GM19025 (cell line): ENCODE results near the gene TPST1.

Source experiments
- ATAC-seq: cut with Tn5 transposase; IDR thresholded peaks from one replicate; pipeline ENCODE4 v1.9.1; 2021; ENCODE audit warnings: mild to moderate bottlenecking, low read depth, moderate library complexity; ENCODE audit not compliant: unreplicated experiment

TPST1 gene

DNA sequence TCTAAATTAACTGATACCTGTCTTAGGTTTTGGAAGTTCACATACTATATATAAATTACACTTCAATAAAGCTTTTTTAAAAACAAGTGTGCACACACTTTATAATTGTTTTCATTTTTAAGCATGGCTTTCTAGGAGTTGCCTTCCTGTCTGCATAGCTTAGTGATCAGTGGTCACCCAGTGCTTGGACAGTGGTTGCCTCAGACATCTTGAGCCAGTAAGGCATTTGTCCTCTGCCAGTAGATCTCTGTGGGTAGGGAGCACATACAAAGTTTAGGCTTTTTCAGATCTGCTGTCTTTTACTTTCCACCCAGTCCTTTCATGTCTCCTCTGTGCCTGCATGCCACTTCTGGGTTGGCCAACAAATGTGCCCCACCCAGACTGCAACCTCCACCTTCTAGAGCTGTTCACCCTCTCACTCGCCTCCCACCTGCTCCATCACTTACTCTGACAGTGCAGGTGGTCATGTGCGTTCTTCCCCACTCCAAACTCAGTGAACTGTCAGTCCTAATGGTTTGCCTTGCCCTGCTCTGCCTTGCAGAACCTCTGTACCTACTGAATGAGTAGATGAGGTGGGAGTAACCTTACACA is 31.7 kb downstream of the TPST1 start:
- ATAC-seq: no peak

DNA sequence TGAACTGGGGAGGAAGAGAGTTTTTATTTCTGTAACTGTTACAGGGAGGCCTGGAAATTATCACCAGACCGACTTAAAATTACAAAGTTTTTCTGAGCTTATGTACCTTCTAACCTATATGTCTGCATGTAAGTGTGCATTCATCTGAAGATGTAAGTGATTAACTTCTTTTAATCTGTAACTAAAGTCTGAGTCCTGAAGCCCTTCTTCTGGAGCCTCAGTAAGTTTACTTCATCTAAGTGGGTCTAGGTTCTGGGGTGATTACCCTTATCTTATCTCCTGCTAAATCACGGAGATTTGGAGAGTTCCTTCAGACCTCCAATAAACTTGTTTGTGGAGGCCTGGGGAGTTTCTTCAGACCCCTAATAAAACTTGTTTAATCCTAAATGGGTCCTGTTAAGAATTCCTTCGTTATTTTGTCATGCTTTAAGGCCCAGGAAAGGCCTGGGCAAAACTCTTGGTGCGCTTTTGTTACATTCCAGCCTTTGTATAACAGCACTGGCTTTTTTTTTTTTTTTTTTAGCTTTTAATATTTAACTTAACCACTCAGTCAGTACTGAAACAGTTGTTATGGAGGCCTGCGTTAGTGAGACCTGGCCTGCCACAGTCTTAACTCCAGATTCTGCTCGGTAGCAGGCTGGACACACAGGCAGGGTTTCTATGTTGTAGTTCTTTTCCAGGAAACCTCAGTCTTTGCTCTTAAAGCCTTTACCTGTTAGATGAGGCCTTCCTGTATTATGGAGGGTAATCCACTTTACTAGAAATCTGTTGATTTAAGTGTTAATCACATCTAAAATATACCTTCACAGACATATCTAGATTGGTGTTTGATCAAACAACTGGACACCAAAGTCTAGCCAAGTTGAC is 33.0 kb downstream of the TPST1 start:
- peak; percentile 71 for ATAC-seq

DNA sequence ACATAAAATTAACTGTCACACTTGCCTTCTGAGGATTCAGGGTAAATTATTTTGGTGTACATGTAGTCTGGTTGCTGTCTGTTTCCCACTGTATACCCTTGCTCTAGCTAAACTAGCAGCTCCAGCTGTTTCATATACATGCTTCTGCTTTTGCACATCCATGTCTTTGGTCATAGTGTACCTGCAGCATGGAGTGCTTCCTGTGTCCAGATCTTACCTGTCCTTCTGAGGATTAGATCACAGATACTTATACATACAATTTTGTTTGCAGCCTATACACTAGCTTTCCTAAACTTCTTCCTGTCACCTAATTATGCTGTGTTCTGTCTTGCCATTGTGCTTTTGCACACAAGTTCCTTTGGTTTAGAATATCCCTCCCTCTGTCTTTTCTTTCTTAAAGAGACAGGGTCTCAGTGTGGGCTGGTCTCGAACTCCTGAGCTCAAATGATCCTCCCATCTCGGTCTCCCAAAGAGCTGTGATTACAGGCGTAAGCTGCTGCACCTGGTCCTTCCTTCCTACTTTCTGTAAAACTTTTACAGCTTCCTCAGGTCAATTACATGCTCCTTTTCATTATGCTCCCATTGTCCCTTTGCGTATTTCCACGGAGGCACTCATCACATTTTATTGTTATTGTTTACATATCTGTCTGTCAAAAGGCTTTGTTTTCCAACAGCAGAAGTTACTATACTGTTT is 33.8 kb downstream of the TPST1 start:
- no peak for ATAC-seq

DNA sequence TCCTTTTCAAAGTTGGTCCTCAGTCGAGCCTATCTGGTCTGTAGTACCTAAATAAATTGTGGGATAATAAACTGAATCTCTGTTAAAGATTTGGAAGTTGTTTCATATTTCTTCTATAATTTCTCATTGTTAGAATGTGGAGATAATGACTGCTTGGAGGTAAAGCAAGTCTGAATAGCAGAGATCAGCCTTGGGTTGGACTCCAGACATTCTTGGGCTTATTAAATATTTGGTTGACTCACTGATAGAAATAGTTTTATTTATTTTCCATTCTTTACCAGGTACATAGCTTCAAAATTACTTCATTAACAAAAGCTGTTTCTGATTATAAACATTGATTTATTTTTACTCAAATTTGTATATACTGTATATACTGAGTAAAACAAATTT is 34.3 kb downstream of the TPST1 start:
- no peak for ATAC-seq

DNA sequence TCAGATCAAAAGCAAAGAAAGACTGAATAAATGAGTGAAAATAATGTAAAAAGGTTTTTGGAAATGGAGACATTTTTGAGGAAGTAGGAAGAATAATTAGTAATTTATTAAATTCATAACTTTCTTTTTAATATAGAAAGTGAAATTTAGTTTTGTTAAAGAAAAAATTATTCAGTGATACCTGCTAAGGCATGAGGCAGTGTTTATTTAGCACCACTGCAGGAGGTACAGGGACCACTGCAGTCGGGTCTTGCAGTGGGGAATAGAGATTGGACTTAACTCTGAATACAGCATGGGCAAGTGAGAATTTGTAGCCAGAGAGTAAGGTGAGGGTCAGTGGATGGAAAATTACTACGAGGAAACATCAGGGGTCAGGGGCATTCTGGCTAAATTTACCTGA is 39.9 kb downstream of the TPST1 start:
- ATAC-seq: no peak

DNA sequence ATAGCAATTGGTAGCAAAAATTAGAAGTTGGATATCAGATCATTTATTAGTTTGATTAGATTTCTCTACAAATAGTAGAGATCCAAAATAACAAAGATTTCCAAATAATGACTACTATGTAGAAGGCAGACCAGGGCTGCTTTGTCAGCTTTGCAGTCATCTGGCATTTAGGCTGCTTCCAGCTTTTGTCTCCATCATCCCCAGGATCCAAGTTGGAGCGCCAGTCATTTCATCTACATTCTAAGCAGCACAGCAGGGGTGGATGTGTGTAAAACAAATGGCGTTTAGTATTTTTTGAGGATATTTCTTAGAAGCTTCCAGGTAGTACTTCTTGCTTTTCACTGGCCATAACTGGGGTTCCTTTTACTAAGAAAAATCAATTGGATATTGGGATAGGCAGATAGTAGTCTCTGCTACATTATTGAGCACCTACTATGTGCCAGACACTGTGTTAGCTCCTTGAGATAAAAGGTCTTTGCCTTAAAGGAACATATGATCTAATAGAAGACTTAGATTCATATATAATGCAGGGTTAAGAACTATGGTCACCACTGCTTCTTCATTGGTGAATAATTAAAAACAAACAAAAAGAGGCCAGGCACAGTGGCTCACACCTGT is 41.5 kb downstream of the TPST1 start:
- no peak for ATAC-seq

DNA sequence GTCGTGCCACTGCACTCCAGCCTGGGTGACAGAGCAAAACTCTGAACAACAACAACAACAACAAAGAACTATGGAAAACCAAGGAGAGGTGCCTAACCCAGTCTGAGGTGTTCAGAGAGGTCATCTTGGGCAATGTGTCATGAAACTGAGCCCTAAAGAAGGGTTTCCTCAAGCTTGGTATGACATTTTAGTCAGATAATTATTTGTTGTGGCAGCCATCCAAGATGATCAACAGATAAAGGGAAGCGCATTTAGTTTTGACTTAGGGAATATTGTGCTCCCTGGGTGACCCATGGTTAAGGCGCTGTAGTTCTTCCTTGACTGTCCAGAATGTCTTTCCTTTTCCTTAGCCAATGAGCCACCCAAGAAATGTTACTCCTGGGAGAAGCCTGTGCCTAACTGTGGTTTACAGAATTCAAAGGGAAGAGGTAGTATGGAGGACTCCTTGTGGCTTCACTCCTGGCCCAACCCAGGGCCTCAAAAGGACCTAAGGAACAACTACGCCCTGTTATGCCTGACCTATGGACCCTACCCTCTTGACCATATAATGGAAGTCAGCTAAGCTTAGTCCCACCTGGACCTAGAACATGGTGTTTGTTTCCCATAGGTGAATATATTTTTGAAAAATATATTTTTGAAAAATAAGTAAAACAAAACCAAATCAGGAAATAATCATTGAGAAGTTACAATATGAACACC is 42.4 kb downstream of the TPST1 start:
- ATAC-seq: no peak

DNA sequence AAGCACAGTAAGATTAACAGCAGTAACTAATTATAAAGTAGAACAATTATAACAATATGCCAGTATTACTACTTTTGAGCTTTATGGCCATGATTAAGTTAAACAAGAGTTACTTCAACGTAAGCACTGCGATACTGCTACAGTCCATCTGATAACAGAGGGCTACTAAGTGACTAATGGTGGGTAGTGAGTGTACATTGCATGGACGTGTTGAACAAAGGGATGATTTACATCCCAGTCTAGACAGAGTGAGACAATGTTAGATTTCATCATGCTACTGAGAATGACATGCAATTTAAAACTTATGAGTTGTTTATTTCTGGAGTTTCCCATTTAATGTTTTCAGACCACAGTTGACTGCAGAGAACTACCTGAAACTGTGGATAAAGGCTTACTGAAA is 45.6 kb downstream of the TPST1 start:
- no peak for ATAC-seq

DNA sequence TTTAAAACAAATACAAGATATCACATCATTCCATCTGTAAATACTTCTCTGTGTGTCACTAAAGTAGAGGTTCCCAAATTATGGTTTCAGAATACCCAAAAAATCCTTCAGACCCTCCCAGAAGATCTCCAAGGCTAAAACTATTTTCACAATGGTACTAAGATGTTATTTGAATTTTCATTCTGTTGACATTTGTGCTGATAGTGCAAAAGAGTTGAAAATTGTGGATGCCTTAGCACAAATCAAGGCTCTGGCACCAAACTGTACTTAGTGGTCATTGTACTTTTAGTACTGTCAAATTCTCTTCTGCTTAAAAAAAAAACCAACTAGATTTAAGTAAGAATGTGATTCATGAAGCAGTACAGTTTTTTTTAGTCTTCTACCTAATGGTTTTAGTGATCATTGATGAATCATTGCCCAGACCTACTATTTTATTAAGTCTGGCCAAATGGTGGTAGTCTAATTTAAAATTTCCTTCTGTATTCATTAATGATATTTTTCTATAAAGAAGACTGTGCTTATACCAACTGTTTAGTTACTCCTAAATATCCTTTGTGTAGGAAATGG is 50.5 kb downstream of the TPST1 start:
- no peak for ATAC-seq

DNA sequence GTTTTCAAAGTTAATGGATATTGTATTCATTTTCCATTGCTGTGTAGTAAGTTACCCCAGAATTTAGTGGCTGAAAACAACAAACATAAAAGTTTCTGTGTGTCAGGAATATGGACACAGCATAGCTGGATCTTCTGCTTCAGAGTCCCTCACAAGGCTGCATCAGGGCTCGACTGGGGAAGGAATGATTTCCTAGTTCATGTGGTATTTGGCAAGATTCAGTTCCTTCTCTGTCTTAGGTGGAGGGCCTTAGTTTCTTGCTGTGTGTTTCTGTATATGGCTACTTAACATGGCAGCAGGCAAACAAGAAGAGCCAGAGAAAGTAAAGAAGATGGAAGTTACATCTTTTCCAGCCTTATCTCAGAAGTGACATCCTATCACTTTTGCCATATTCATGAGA is 51.1 kb downstream of the TPST1 start:
- ATAC-seq: no peak

DNA sequence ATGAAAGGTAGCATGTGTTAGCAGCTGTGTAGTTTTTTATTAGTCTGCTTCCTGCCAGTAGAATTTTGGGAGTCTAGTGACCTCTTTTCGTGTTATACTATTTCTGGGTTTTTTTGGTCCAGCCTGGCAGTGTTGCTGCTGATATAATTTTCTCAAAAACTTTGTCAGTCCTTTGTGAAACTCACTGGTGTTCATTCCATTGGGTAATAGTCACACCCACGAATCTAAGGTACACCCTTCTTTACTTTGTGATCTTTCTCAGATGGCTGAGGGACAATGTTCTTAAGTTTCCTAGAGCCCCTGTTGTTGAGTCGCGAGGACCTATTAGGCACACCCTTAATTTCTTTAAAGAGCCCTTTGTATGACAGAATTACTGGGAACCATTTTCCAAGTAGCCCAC is 52.3 kb downstream of the TPST1 start:
- ATAC-seq: no peak

DNA sequence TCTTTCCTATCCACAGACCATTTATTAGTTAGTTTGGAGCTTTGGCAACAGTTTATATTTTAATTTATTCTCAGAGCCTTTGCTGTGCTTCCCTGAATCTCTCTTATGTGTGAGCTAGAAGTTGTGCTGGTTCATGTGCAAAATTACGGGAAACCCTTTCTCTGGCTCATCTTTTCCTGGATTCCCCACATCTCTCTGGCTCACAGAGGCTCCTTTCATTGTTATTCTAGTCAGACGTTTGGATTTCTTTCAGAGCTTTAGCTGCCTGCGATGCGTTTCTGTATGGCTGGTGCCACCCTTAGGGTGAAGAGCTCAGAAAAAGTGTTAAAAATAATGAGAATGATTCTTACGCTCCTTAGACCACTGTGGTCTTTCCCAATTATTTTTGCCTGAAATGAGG is 53.3 kb downstream of the TPST1 start:
- ATAC-seq: no peak

DNA sequence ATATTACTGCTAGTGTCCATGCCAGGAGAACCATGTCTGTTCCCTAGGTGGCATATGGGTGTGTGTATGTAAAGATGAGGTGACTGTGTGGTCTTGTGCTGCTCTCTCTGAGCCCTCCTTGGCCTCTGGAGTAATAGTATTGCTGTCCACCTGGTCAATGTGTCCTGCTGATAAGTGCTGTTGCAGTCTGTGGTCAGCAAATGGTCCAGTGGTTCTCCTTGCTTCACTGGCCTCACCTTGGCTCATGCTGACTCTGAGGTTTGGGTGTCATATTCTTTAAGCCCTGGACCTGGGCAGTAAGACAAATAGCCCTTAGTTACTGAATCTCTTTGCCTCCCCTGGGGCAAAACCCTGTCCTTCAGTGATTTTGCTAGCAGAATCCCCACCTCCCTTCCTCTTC is 56.8 kb downstream of the TPST1 start:
- no peak for ATAC-seq

DNA sequence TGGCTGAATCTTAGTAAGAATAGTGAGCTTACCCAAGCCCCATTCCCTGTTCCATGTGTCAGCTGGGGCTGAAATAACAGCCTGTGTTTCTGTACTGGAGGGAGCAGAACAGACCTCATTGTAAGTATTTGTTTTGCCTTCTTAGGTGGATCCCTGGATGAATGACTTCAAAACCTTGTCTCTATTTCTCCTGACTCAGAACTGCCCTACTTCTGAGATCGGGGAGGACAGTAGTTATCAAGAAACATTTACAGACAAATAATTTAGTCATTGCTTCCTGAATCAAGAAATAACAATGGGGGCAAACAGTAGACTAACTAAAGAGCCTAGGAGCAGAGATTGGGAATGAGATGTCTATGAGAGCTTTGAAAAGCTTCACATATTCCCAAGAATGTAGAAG is 58.8 kb downstream of the TPST1 start:
- ATAC-seq: no peak

DNA sequence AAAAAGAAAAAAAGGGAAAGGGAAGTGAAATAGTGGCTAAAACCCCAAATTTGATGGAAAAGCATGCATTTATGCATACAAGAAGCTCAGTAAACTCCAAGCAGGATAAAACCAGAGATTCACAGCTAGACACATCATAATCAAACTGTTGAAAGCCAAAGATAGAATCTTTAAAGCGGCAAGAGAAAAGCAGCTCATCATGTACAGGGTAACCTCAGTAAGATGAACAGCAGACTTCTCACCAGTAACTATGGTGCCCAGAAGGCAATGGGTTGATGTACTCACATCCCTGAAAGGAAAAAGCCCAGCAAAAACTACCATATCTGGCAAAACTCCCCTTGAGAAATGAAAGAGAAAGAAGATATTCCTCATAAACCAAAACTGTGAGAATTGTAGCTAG is 60.4 kb downstream of the TPST1 start:
- ATAC-seq: no peak

DNA sequence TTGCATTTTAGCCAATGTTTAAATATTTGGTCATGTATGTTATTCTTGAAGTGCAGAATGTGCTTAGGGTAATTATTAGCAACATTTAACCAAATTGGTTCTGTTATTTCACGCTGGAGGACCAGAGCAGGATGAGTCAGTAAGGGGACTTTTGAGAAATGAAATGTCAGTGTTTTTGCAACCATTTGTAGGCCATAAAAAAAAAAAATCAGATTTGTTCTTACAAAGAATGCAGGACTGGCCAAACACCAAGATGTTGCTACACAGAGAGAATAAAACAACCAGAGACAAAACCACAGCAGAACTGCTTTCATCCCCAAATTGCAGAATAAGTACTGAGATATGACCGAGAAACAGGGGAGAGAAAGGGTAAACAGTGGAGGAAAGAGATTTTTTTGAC is 62.1 kb downstream of the TPST1 start:
- ATAC-seq: no peak

DNA sequence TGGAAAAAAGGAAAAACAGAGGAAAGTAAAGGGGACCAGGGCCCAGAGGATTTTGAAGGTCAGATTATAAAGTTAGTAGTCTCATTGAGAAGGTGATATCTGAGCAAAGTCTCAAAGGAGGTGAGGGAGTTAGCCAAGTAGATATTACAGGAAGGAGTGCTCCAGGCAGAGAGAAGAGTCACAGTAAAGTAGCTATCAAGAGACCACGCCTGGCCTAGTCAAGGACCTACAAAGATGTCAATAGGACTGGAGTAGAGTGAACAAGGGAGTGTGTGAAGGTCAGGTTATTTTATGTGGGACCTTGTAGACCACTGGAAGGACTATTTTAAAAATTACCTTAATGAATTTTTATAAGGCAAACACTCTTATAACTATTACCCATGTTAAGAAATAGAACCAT is 64.8 kb downstream of the TPST1 start:
- ATAC-seq: no peak

DNA sequence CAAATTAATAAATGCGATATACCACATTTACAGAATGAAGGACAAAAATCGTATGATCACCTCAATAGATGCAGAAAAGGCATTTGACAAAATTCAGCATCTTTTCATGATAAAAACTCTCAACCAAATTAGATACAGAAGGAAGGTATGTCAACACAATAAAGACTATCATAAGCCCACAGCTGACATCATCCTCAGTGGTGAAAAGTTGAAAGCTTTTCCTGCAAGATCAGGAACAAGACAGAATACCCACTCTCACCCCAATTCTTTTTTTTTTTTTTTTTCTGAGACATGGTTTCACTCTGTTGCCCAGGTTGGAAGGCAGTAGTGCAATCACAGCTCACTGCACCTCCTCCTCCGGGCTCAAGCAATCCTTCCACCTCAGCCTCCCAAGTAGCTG is 67.2 kb downstream of the TPST1 start:
- ATAC-seq: no peak

DNA sequence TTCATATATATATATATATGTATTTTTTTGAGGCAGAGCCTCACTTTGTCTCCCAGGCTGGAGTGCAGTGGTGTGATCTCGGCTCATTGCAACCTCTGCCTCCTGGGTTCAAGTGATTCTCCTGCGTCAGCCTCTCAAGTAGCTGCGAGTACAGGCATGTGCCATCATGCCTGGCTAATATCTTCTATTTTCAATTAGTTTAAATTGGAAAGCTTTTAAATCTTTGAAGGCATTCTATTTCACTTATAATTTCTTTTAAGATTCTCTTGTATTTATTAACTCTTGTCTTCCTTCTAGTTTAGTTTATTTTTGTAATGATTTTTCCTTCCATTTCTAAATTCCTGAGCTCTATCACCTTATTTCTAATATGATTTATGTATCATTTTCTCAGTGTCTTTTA is 71.2 kb downstream of the TPST1 start:
- no peak for ATAC-seq

DNA sequence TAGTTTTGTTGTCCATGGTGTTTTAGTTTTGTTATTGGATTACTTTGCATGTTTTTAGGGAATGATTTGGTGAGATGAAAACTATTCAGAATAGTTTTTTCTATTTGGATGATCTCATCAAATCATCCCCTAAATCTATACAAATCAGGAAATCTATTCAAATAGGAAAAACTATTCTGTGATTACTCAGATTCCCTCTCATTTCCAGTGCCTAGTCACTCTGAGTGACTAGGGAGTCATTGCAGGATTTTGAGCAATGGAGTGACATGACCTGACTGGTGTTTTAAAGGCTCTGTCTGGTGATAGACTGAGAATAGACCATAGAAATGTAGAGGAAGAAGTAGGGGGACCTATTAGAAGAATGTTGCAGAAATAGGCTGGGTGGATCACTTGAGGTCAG is 72.4 kb downstream of the TPST1 start:
- ATAC-seq: no peak
